Transverse colon (tissue), 4 donors: Measurements from ENCODE around the gene SAV1.
"Not testable (repeated sequence)": the region's sequence is repeated elsewhere in the genome, so short reads cannot be mapped to it uniquely, and the experiment has no call there.

Source experiments
- POLR2A ChIP-seq: fragments of 450-650 bp; IDR thresholded peaks from one replicate; pipeline ENCODE4 v1.6.1; 2016; ENCODE audit warnings: antibody characterized with exemption, mild to moderate bottlenecking, moderate library complexity
- POLR2AphosphoS5 ChIP-seq, 3 donors: sonication (generic); formaldehyde crosslinking; IDR thresholded peaks; one replicate each; pipeline ENCODE4 v1.6.1; 2016; ENCODE audit warnings: antibody characterized with exemption in 3 of 3
- TF ChIP-seq, protein P1 (sequence below), 5 experiments: fragments of 200-600 bp in 3 of 5; fragments of 450-650 bp in 2 of 5; sonication (generic) in 3 of 5; IDR thresholded peaks; 1 replicate in 2 of 5; 2 replicates in 3 of 5; pipeline ENCODE4 v1.5.1; 2016 to 2017; ENCODE audit warnings: antibody characterized with exemption in 5 of 5, inconsistent platforms in 3 of 5, mild to moderate bottlenecking in 2 of 5, moderate library complexity in 1 of 5

DNA sequence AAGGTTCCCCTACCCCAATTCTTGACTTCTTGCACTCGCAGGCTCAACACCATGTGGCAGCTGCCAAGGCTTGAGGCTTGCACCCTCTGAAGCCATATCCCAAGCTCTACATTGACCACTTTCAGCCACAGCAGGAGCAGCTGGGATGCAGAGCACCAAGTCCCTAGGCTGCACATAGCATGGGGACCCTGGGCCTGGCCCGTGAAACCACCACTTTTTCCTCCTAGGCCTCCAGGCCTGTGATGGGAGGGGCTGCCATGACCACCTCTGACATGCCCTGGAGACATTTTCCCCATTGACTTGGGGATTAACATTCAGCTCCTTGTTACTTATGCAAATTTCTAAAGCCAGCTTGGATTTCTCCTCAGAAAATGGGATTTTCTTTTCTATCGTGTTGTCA is 26.2 kb upstream of the SAV1 start:
- TF ChIP-seq, protein P1, sequence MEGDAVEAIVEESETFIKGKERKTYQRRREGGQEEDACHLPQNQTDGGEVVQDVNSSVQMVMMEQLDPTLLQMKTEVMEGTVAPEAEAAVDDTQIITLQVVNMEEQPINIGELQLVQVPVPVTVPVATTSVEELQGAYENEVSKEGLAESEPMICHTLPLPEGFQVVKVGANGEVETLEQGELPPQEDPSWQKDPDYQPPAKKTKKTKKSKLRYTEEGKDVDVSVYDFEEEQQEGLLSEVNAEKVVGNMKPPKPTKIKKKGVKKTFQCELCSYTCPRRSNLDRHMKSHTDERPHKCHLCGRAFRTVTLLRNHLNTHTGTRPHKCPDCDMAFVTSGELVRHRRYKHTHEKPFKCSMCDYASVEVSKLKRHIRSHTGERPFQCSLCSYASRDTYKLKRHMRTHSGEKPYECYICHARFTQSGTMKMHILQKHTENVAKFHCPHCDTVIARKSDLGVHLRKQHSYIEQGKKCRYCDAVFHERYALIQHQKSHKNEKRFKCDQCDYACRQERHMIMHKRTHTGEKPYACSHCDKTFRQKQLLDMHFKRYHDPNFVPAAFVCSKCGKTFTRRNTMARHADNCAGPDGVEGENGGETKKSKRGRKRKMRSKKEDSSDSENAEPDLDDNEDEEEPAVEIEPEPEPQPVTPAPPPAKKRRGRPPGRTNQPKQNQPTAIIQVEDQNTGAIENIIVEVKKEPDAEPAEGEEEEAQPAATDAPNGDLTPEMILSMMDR (IDR thresholded peaks at IDR 0.05), result not testable (repeated sequence)
- not testable (repeated sequence) for TF ChIP-seq POLR2A; POLR2AphosphoS5 (IDR thresholded peaks at IDR 0.05)
